ENCODE measurements around the gene ZNF521.

GRCh38 chr18:25147877-25148488 is 204.0 kb downstream of the ZNF521 start:
- TF ChIP-seq, protein P1, sequence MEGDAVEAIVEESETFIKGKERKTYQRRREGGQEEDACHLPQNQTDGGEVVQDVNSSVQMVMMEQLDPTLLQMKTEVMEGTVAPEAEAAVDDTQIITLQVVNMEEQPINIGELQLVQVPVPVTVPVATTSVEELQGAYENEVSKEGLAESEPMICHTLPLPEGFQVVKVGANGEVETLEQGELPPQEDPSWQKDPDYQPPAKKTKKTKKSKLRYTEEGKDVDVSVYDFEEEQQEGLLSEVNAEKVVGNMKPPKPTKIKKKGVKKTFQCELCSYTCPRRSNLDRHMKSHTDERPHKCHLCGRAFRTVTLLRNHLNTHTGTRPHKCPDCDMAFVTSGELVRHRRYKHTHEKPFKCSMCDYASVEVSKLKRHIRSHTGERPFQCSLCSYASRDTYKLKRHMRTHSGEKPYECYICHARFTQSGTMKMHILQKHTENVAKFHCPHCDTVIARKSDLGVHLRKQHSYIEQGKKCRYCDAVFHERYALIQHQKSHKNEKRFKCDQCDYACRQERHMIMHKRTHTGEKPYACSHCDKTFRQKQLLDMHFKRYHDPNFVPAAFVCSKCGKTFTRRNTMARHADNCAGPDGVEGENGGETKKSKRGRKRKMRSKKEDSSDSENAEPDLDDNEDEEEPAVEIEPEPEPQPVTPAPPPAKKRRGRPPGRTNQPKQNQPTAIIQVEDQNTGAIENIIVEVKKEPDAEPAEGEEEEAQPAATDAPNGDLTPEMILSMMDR (IDR thresholded peaks at IDR 0.05 in 8 of 11, conservative IDR thresholded peaks at IDR 0.05 in 3 of 11) = no peak
- TF ChIP-seq POLR2A (IDR thresholded peaks at IDR 0.05) = no peak
- no peak for TF ChIP-seq POLR2AphosphoS5 (IDR thresholded peaks at IDR 0.05)
